Neural progenitor cell (in vitro differentiated cells): ENCODE measurements around the gene CETP. TPM values are rescaled to one million over a fixed set of nuclear protein-coding genes. Genes with fewer than 3 reads are reported as not detected.

Source experiments
- DNase-seq: peaks from one replicate; pipeline ENCODE4 v3.0.0-alpha.2; 2016; ENCODE audit warnings: low spot score
- H2AFZ ChIP-seq: fragments of 200-600 bp; sonication (generic); replicated peaks from 2 replicates; pipeline ENCODE4 v1.6.1; 2016; ENCODE audit warnings: antibody characterized with exemption
- H3F3A ChIP-seq: fragments of 200-600 bp; sonication (generic); 2 replicates; pipeline ENCODE4 v1.6.1; 2016; ENCODE audit warnings: antibody characterized with exemption, low read depth
- H3K27ac ChIP-seq: fragments of 200-600 bp; sonication (generic); 2 replicates; pipeline ENCODE4 v1.5.1; 2016; ENCODE audit warnings: mild to moderate bottlenecking
- H3K27me3 ChIP-seq: fragments of 200-600 bp; sonication (generic); 2 replicates; pipeline ENCODE4 v1.6.1; 2016; ENCODE audit warnings: mild to moderate bottlenecking, moderate library complexity
- H3K36me3 ChIP-seq: fragments of 200-600 bp; sonication (generic); 2 replicates; pipeline ENCODE4 v1.5.1; 2016
- H3K4me1 ChIP-seq: fragments of 200-600 bp; sonication (generic); 2 replicates; pipeline ENCODE4 v1.6.1; 2016; ENCODE audit warnings: mixed run types
- H3K4me2 ChIP-seq: fragments of 200-600 bp; sonication (generic); 2 replicates; pipeline ENCODE4 v1.6.1; 2016
- H3K4me3 ChIP-seq: fragments of 200-600 bp; sonication (generic); 2 replicates; pipeline ENCODE4 v1.5.1; 2016
- H3K79me2 ChIP-seq: fragments of 200-600 bp; sonication (generic); 2 replicates; pipeline ENCODE4 v1.6.1; 2016; ENCODE audit warnings: low read depth
- H3K9ac ChIP-seq: fragments of 200-600 bp; sonication (generic); 2 replicates; pipeline ENCODE4 v1.6.1; 2016
- H3K9me3 ChIP-seq: fragments of 200-600 bp; sonication (generic); 2 replicates; pipeline ENCODE4 v1.5.1; 2016; ENCODE audit warnings: low read depth
- H4K20me1 ChIP-seq: fragments of 200-600 bp; sonication (generic); 2 replicates; pipeline ENCODE4 v1.6.1; 2016; ENCODE audit warnings: low read depth
- H3K27ac Mint-ChIP-seq: 3 replicates; pipeline ENCODE4 v1.8.0; 2021; ENCODE audit warnings: mixed read lengths
- H3K27me3 Mint-ChIP-seq: 2 replicates; pipeline ENCODE4 v1.8.0; 2022; ENCODE audit warnings: low read depth, mild to moderate bottlenecking, inconsistent platforms, moderate library complexity, mixed read lengths; ENCODE audit not compliant: insufficient read depth
- H3K36me3 Mint-ChIP-seq: 3 replicates; pipeline ENCODE4 v1.8.0; 2021; ENCODE audit warnings: mixed read lengths
- H3K4me1 Mint-ChIP-seq: 3 replicates; pipeline ENCODE4 v1.8.0; 2021; ENCODE audit warnings: mixed read lengths
- H3K4me3 Mint-ChIP-seq: 3 replicates; pipeline ENCODE4 v1.8.0; 2021; ENCODE audit warnings: mild to moderate bottlenecking, moderate library complexity, mixed read lengths
- H3K9me3 Mint-ChIP-seq: 3 replicates; pipeline ENCODE4 v1.8.0; 2020; ENCODE audit warnings: mixed read lengths
- CTCF ChIP-seq: fragments of 200-600 bp; sonication (generic); IDR thresholded peaks from 2 replicates; pipeline ENCODE4 v1.5.1; 2017; ENCODE audit warnings: antibody characterized with exemption, mild to moderate bottlenecking
- EZH2 ChIP-seq: fragments of 200-600 bp; sonication (generic); IDR thresholded peaks from 2 replicates; pipeline ENCODE4 v1.6.1; 2017; ENCODE audit warnings: antibody characterized with exemption, mild to moderate bottlenecking, moderate library complexity
- EZH2phosphoT487 ChIP-seq: fragments of 200-600 bp; sonication (generic); IDR thresholded peaks from 2 replicates; pipeline ENCODE4 v1.6.1; 2017; ENCODE audit warnings: antibody characterized with exemption
- total RNA-seq: library from RNA; depleted of rRNA; stranded (reverse); fragments of >200 nt; gene quantifications from 2 replicates; pipeline ENCODE4 v1.2.3, GENCODE V29; 2015; ENCODE audit warnings: low replicate concordance

The CETP gene
- total RNA-seq, 1 donor from 2014 or later, result 0.28 TPM

- Histone ChIP-seq H3K27ac (peak overlapping the region; percentile 60), H4K20me1 (no peaks in the 10 kb centered on the region), H3K36me3 (no peaks in the 10 kb centered on the region), H3K79me2 (no peaks in the 10 kb centered on the region), H3K4me3 (no peak overlapping the region), H3K4me1 (peaks cover 12% of the 10 kb centered on the region), H3K4me2 (peak overlapping the region; percentile 45), H3F3A (peaks cover 14% of the 10 kb centered on the region), H3K9ac (no peak overlapping the region), H3K9me3 (no peaks in the 10 kb centered on the region), H2AFZ (peak overlapping the region; percentile 85), H3K27me3 (no peaks in the 10 kb centered on the region)
- Mint-ChIP-seq H3K9me3 (peaks cover 2% of the 10 kb centered on the region), H3K4me3 (no peak overlapping the region), H3K4me1 (peaks cover 7% of the 10 kb centered on the region), H3K27ac (no peak overlapping the region), H3K27me3 (peaks cover 16% of the 10 kb centered on the region), H3K36me3 (no peaks in the 10 kb centered on the region)
- DNase-seq, result peak; percentile 22
- TF ChIP-seq CTCF (no peak), EZH2phosphoT487 (no peak), EZH2 (no peak)
Measured at GRCh38 chr16:56980792-56981724, 19.3 kb downstream of the CETP start.

- Mint-ChIP-seq H3K36me3 (no peaks in the 10 kb centered on the region), H3K4me3 (no peak overlapping the region), H3K4me1 (peaks cover 7% of the 10 kb centered on the region), H3K27me3 (peaks cover 18% of the 10 kb centered on the region), H3K9me3 (peaks cover 2% of the 10 kb centered on the region), H3K27ac (no peak overlapping the region)
- peaks cover 12% of the 10 kb centered on the region for H3K4me1 ChIP-seq
- peaks cover 14% of the 10 kb centered on the region for H3F3A ChIP-seq
- H3K27ac ChIP-seq, result no peak overlapping the region
- H3K79me2 ChIP-seq, result no peaks in the 10 kb centered on the region
- no peak for DNase-seq
- H2AFZ ChIP-seq, result no peak overlapping the region
- H3K27me3 ChIP-seq, result peaks cover under 1% of the 10 kb centered on the region
- H3K9me3 ChIP-seq, result no peaks in the 10 kb centered on the region
- no peak overlapping the region for H3K9ac ChIP-seq
- no peak for TF ChIP-seq EZH2phosphoT487
- no peak for TF ChIP-seq EZH2
- TF ChIP-seq CTCF, result no peak
- no peaks in the 10 kb centered on the region for H4K20me1 ChIP-seq
- no peak overlapping the region for H3K4me2 ChIP-seq
- no peak overlapping the region for H3K4me3 ChIP-seq
- no peaks in the 10 kb centered on the region for H3K36me3 ChIP-seq
Measured at GRCh38 chr16:56981729-56982271, 20.1 kb downstream of the CETP start.

DNA sequence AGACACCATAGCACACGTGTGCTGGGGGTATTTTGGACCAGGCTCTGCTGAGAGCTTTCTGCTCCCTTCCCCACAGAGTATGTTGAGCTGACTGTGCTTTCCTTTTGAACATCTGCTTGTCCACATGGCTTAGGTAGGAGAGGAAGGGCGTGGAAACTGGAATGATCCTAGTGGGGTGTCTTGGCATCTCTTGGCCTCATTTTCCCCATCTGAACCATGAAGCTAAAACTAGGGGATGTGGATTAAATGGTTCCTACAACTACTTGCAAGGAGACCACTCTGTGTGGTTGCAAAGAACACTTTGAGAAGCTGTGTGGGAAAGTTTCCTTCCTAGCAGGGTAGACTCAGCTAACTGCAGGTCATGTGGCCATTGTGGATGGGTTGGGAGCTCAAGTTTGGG is 20.9 kb downstream of the CETP start:
- DNase-seq, result no peak
- H3K27me3 ChIP-seq, result peaks cover 9% of the 10 kb centered on the region

More for the DNA sequence above, 20.9 kb downstream of the CETP start:
- peaks cover 12% of the 10 kb centered on the region for H3K4me1 ChIP-seq
- H2AFZ ChIP-seq, result no peak overlapping the region
- H3K36me3 Mint-ChIP-seq, result no peaks in the 10 kb centered on the region
- peaks cover 7% of the 10 kb centered on the region for H3K4me1 Mint-ChIP-seq
- no peak overlapping the region for H3K4me3 Mint-ChIP-seq
- H3K27ac ChIP-seq, result no peak overlapping the region
- H3K27ac Mint-ChIP-seq, result peak overlapping the region; percentile 6
- H3F3A ChIP-seq, result peaks cover 14% of the 10 kb centered on the region
- H4K20me1 ChIP-seq, result no peaks in the 10 kb centered on the region
- H3K9ac ChIP-seq, result no peak overlapping the region
- no peak overlapping the region for H3K4me3 ChIP-seq
- peaks cover 2% of the 10 kb centered on the region for H3K9me3 Mint-ChIP-seq
- H3K79me2 ChIP-seq, result no peaks in the 10 kb centered on the region
- H3K36me3 ChIP-seq, result no peaks in the 10 kb centered on the region
- peaks cover 18% of the 10 kb centered on the region for H3K27me3 Mint-ChIP-seq
- no peak overlapping the region for H3K4me2 ChIP-seq
- TF ChIP-seq EZH2phosphoT487 (no peak), EZH2 (no peak), CTCF (no peak)
- H3K9me3 ChIP-seq, result no peaks in the 10 kb centered on the region
